T-helper 2 cell treated with Interferon-gamma antibody and Interleukin-4, amounts not matched to agents 100 ng/mL and 5 ng/mL, for 36 hours (primary cell): ENCODE data around the gene RASA1. TPM values are rescaled to one million over a fixed set of nuclear protein-coding genes. Genes with fewer than 3 reads are reported as not detected.

Experiments used
- intact Hi-C: fragments of 100-400 bp; cut with micrococcal nuclease; formaldehyde crosslinking; loops from one replicate; pipeline ENCODE4 v1.15.1; 2023
- total RNA-seq: library from RNA; stranded (reverse); gene quantifications from 2 replicates; pipeline ENCODE4 v1.2.3, GENCODE V29; 2022

The RASA1 gene
- total RNA-seq, 1 donor from 2014 or later = 23.9 TPM

GRCh38 chr5:87354496-87354895, 86.8 kb downstream of the RASA1 start:
- intact Hi-C loops = no loop called here

- intact Hi-C loops = no loop called here
Measured at GRCh38 chr5:87359106-87359505, 91.4 kb downstream of the RASA1 start.

GRCh38 chr5:87360132-87360531, 92.4 kb downstream of the RASA1 start:
- intact Hi-C loops = loop anchor here (5.0 kb wide), 1 partner anchor 42 kb away; no protein-coding TSS in a partner anchor

GRCh38 chr5:87361031-87361445, 93.4 kb downstream of the RASA1 start:
- intact Hi-C loops = loop anchor here (5.0 kb wide), 1 partner anchor 41 kb away; no protein-coding TSS in a partner anchor

- intact Hi-C loops = loop anchor here (5.0 kb wide), 1 partner anchor 41 kb away; no protein-coding TSS in a partner anchor
Measured at GRCh38 chr5:87361536-87362213, 94.0 kb downstream of the RASA1 start.

- intact Hi-C loops = no loop called here
Measured at GRCh38 chr5:87367243-87367642, 99.6 kb downstream of the RASA1 start.

- intact Hi-C loops = no loop called here
Measured at GRCh38 chr5:87368601-87369000, 100.9 kb downstream of the RASA1 start.

- intact Hi-C loops = no loop called here
Measured at GRCh38 chr5:87369431-87369830, 101.7 kb downstream of the RASA1 start.

- intact Hi-C loops = no loop called here
Measured at GRCh38 chr5:87372705-87373104, 105.0 kb downstream of the RASA1 start.

- intact Hi-C loops = no loop called here
Measured at GRCh38 chr5:87382224-87382623, 114.5 kb downstream of the RASA1 start.

GRCh38 chr5:87383216-87383615, 115.5 kb downstream of the RASA1 start:
- intact Hi-C loops = no loop called here

GRCh38 chr5:87385802-87386201, 118.1 kb downstream of the RASA1 start:
- intact Hi-C loops = no loop called here

GRCh38 chr5:87388129-87388528, 120.4 kb downstream of the RASA1 start:
- intact Hi-C loops = no loop called here

GRCh38 chr5:87389296-87390034, 121.8 kb downstream of the RASA1 start:
- intact Hi-C loops = no loop called here

GRCh38 chr5:87390075-87390474, 122.4 kb downstream of the RASA1 start:
- intact Hi-C loops = no loop called here

GRCh38 chr5:87390576-87391199, 123.0 kb downstream of the RASA1 start:
- intact Hi-C loops = no loop called here

- intact Hi-C loops = no loop called here
Measured at GRCh38 chr5:87392170-87392569, 124.5 kb downstream of the RASA1 start.

- intact Hi-C loops = no loop called here
Measured at GRCh38 chr5:87392801-87393200, 125.1 kb downstream of the RASA1 start.

- intact Hi-C loops = no loop called here
Measured at GRCh38 chr5:87393331-87393730, 125.6 kb downstream of the RASA1 start.

- intact Hi-C loops = no loop called here
Measured at GRCh38 chr5:87394411-87395165, 126.9 kb downstream of the RASA1 start.

GRCh38 chr5:87398981-87399614, 131.4 kb downstream of the RASA1 start:
- intact Hi-C loops = no loop called here
